ENCODE measurements around the gene DGCR8.

GRCh38 chr22:20114506-20115475 lies 34.8 kb downstream of the DGCR8 start:
- no peak for TF ChIP-seq CTCF (IDR thresholded peaks at IDR 0.05; ENCODE audit: borderline replicate concordance, extremely low read depth, low read length, poor library complexity, severe bottlenecking)
- TF ChIP-seq EZH2 (IDR thresholded peaks at IDR 0.05; ENCODE audit: borderline replicate concordance, low read depth, low read length, severe bottlenecking): no peak
